CD4-positive, alpha-beta memory T cell (primary cell): ENCODE measurements around the gene SLC5A1. TPM values are rescaled to one million over a fixed set of nuclear protein-coding genes. Genes with fewer than 3 reads are reported as not detected.

ENCODE experiments used
- CTCF ChIA-PET: fragments of 350-600 bp; sonication (Branson Sonifier 250); formaldehyde crosslinking; loops from one replicate; lab custom pipeline; 2021; ENCODE audit warnings: inconsistent platforms; ENCODE audit not compliant: partially characterized antibody; lab: Charles Lee
- POLR2A ChIA-PET: fragments of 350-600 bp; sonication (Branson Sonifier 250); formaldehyde crosslinking; loops from one replicate; lab custom pipeline; 2021; ENCODE audit not compliant: partially characterized antibody; lab: Charles Lee
- DNase-seq, 5 donors: peaks; one replicate each; pipeline versions ENCODE4 v3.0.0 to v3.0.0-alpha.2; 2020 to 2022; ENCODE audit warnings: mixed read lengths in 1 of 5
- H3K27ac ChIP-seq: one replicate; pipeline ENCODE4 v1.7.0; 2013; ENCODE audit warnings: low read depth, low read length
- H3K27me3 ChIP-seq: 2 replicates; pipeline ENCODE4 v1.7.0; 2013; ENCODE audit warnings: mild to moderate bottlenecking, low read length, moderate library complexity; ENCODE audit not compliant: insufficient read depth
- H3K36me3 ChIP-seq: 2 replicates; pipeline ENCODE4 v1.7.0; 2013; ENCODE audit warnings: mild to moderate bottlenecking, low read length, moderate library complexity; ENCODE audit not compliant: insufficient read depth
- H3K4me1 ChIP-seq: 2 replicates; pipeline ENCODE4 v1.7.0; 2013; ENCODE audit warnings: mild to moderate bottlenecking, low read length, moderate library complexity; ENCODE audit not compliant: insufficient read depth
- H3K4me3 ChIP-seq, 2 donors: one replicate each; pipeline ENCODE4 v1.7.0; 2013; ENCODE audit warnings: low read length in 2 of 2, mild to moderate bottlenecking in 1 of 2
- H3K9me3 ChIP-seq, 2 donors: one replicate each; pipeline ENCODE4 v1.7.0; 2013; ENCODE audit warnings: low read length in 2 of 2, control low read depth in 1 of 2; ENCODE audit not compliant: control insufficient read depth in 1 of 2
- H3K27ac Mint-ChIP-seq, 7 donors: one replicate each; pipeline ENCODE4 v1.8.0; 2020 to 2021; ENCODE audit warnings: mixed read lengths in 7 of 7, mild to moderate bottlenecking in 6 of 7, inconsistent platforms in 3 of 7, moderate library complexity in 3 of 7
- H3K27me3 Mint-ChIP-seq, 2 donors: one replicate each; pipeline ENCODE4 v1.8.0; 2020 to 2021; ENCODE audit warnings: mixed read lengths in 2 of 2
- H3K36me3 Mint-ChIP-seq, 2 donors: one replicate each; pipeline ENCODE4 v1.8.0; 2020 to 2021; ENCODE audit warnings: mixed read lengths in 2 of 2, inconsistent platforms in 1 of 2, mild to moderate bottlenecking in 1 of 2
- H3K4me1 Mint-ChIP-seq, 4 donors: one replicate each; pipeline ENCODE4 v1.8.0; 2020 to 2021; ENCODE audit warnings: mixed read lengths in 4 of 4, mild to moderate bottlenecking in 1 of 4
- H3K4me3 Mint-ChIP-seq, 8 donors: one replicate each; pipeline ENCODE4 v1.8.0; 2020 to 2021; ENCODE audit warnings: mixed read lengths in 8 of 8, mild to moderate bottlenecking in 7 of 8, moderate library complexity in 6 of 8, inconsistent platforms in 3 of 8
- H3K9me3 Mint-ChIP-seq, 8 donors: one replicate each; pipeline ENCODE4 v1.8.0; 2020 to 2021; ENCODE audit warnings: mixed read lengths in 8 of 8, mild to moderate bottlenecking in 5 of 8, inconsistent platforms in 3 of 8, moderate library complexity in 1 of 8
- intact Hi-C: fragments of 100-400 bp; cut with micrococcal nuclease; formaldehyde crosslinking; loops from one replicate; pipeline ENCODE4 v1.15.1; 2023
- polyA plus RNA-seq, 2 donors: library from polyadenylated mRNA; unstranded; fragments of 300-500 nt; fragmentation: Illumina TruSeq; gene quantifications; one replicate each; pipeline ENCODE4 v1.2.3, GENCODE V29; 2021
- total RNA-seq, 2 experiments: library from RNA; stranded (reverse); gene quantifications; one replicate each; pipeline ENCODE4 v1.2.3, GENCODE V29; 2021

The SLC5A1 gene
- total and polyA plus RNA-seq, 4 experiments from 2014 or later, result not detected

- Mint-ChIP-seq H3K36me3 (peaks cover 0 to 4% of the 10 kb centered on the region in 2 donors), H3K27me3 (peaks cover 7 to 20% of the 10 kb centered on the region in 2 donors), H3K4me3 (no peak overlapping the region), H3K9me3 (peaks cover 0 to 8% (median 2%) of the 10 kb centered on the region in 8 donors), H3K27ac (peak overlapping the region in 1 of 7 donors; percentile 33), H3K4me1 (no peaks in the 10 kb centered on the region)
- Histone ChIP-seq H3K27ac (no peak overlapping the region), H3K9me3 (no peaks in the 10 kb centered on the region), H3K4me3 (no peak overlapping the region), H3K36me3 (no peaks in the 10 kb centered on the region), H3K4me1 (no peaks in the 10 kb centered on the region), H3K27me3 (peaks cover 5% of the 10 kb centered on the region)
- no peak for DNase-seq
- intact Hi-C loops, result no loop called here
- ChIA-PET POLR2A (no interaction called here), CTCF (no interaction called here)
Observed at GRCh38 chr22:32059426-32059825, 16.4 kb downstream of the SLC5A1 start.

DNA sequence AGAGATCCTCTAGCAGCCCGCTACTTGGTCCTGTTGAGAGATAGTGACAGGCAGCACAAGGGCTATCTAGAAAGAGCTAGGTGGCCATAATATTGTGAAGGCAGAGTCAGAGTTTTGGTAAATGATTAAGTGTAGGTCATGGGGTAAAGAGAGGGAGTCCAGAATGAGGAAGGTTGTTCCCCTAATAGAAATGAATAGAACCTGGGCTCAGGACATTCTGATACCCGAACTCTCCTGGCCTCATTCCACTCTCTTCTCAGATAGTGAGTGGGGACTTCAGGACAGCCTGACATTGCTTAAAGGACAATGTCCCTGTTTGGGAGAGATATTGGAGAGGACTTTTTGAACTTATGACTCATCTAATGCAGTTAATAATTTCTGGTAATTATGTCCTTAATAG is 20.6 kb downstream of the SLC5A1 start:
- no peaks in the 10 kb centered on the region for H3K4me1 ChIP-seq
- ChIA-PET CTCF (no interaction called here), POLR2A (no interaction called here)
- no peak overlapping the region for H3K27ac Mint-ChIP-seq
- peaks cover 0 to 8% (median 2%) of the 10 kb centered on the region in 8 donors for H3K9me3 Mint-ChIP-seq
- no peaks in the 10 kb centered on the region for H3K4me1 Mint-ChIP-seq
- DNase-seq, result no peak
- intact Hi-C loops, result no loop called here
- no peak overlapping the region for H3K27ac ChIP-seq
- H3K27me3 ChIP-seq, result peaks cover 5% of the 10 kb centered on the region
- H3K4me3 ChIP-seq, result no peak overlapping the region
- H3K36me3 ChIP-seq, result no peaks in the 10 kb centered on the region
- peaks cover 16 to 23% of the 10 kb centered on the region in 2 donors for H3K27me3 Mint-ChIP-seq
- H3K36me3 Mint-ChIP-seq, result peaks cover 0 to 4% of the 10 kb centered on the region in 2 donors
- H3K4me3 Mint-ChIP-seq, result no peak overlapping the region
- H3K9me3 ChIP-seq, result no peaks in the 10 kb centered on the region

DNA sequence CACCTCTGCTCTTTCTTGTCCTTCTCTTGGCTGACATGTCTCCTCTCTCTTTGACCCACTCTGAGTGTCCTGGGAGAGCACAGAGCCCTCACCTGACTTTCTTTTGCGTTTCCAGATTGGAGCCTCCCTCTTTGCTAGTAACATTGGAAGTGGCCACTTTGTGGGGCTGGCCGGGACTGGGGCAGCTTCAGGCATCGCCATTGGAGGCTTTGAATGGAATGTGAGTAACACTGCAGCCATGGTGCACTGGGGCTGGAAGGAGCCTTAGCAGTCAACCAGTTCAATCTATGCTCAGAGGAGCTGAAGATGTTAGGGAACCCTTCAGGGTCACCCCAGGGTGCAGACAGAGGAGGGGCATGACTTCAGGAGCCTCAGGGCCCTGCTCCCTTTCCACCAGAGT is 23.8 kb downstream of the SLC5A1 start:
- no peak overlapping the region for H3K27ac ChIP-seq
- H3K4me1 Mint-ChIP-seq, result no peaks in the 10 kb centered on the region
- peaks cover 12 to 13% of the 10 kb centered on the region in 2 donors for H3K27me3 Mint-ChIP-seq
- H3K36me3 ChIP-seq, result no peaks in the 10 kb centered on the region
- H3K4me1 ChIP-seq, result no peaks in the 10 kb centered on the region
- peaks cover 0 to 4% of the 10 kb centered on the region in 2 donors for H3K36me3 Mint-ChIP-seq
- no peak for DNase-seq
- H3K9me3 Mint-ChIP-seq, result peaks cover 0 to 5% (median under 1%) of the 10 kb centered on the region in 8 donors
- no peak overlapping the region for H3K4me3 ChIP-seq
- no peak overlapping the region for H3K27ac Mint-ChIP-seq
- POLR2A ChIA-PET, result no interaction called here
- no peaks in the 10 kb centered on the region for H3K27me3 ChIP-seq
- peak overlapping the region in 1 of 8 donors; percentile 7 for H3K4me3 Mint-ChIP-seq
- CTCF ChIA-PET, result no interaction called here
- intact Hi-C loops, result no loop called here
- H3K9me3 ChIP-seq, result no peaks in the 10 kb centered on the region

DNA sequence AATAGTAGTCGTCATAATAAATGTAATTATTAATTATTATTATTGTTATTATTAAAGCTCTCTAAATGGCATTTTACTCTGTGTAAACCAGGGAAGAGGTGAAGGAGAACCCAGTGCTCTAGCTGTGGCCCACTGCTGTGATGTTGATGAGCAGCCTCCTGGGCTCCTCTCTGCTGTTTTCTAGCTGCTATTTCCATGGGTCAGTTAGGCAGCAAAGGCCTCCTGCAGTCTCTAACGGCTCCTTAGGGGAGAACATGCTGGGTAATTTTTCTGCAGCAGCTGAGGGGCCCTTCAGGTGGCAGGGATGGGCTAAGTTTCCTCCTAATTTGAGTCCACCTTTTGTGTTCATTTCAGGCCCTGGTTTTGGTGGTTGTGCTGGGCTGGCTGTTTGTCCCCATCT is 24.6 kb downstream of the SLC5A1 start:
- peaks cover 9 to 12% of the 10 kb centered on the region in 2 donors for H3K27me3 Mint-ChIP-seq
- H3K9me3 Mint-ChIP-seq, result peaks cover 0 to under 1% (median 0%) of the 10 kb centered on the region in 8 donors
- intact Hi-C loops, result no loop called here
- no peak overlapping the region for H3K27ac Mint-ChIP-seq
- no peaks in the 10 kb centered on the region for H3K36me3 Mint-ChIP-seq
- Histone ChIP-seq H3K27ac (no peak overlapping the region), H3K9me3 (no peaks in the 10 kb centered on the region), H3K27me3 (no peaks in the 10 kb centered on the region), H3K36me3 (no peaks in the 10 kb centered on the region), H3K4me1 (no peaks in the 10 kb centered on the region), H3K4me3 (no peak overlapping the region)
- DNase-seq, result no peak
- H3K4me1 Mint-ChIP-seq, result no peaks in the 10 kb centered on the region
- CTCF ChIA-PET, result interaction anchor here (0.9 kb wide), 1 partner anchor 13 kb away, joined by 4 read pairs; no protein-coding TSS in a partner anchor
- H3K4me3 Mint-ChIP-seq, result no peak overlapping the region
- POLR2A ChIA-PET, result no interaction called here

DNA sequence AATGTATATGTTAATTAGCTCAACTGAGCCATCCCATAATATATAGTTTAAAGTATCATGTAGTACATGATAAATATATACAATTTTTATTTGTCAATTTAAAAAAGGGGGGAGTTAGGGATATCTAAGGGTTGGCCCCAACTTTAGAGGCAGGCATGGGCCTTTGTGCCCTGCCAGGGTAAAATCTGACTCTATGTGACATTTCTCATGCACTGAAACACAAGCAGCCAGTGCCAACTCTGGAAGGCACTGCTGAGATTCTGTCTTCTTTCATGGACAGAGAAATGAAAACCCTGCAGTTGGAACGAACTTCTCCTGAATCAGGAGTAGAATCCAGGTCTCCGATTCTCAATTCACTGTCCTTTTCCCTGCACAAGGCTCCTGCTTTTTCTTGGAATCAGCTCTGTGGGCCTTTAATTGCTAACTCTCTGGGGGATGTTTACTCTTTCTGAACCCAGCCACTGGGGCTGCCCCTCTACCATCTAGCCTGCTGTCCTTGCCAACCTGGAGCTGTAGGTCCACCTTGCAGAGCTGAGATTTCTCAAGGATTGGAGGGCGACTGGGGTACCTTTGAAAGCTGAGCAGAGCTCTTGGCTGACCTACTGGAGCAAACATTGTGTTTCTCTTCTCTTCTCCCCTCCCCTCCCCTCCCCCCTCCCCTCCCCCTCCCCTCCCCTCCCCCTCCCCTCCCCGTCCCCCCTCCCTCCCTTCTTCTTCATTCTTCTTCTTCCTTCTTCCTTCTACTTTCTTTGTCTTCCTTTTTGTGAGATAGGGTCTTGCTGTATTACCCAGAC is 26.7 kb downstream of the SLC5A1 start:
- peaks cover 8 to 10% of the 10 kb centered on the region in 2 donors for H3K27me3 Mint-ChIP-seq
- Histone ChIP-seq H3K9me3 (no peaks in the 10 kb centered on the region), H3K4me1 (no peaks in the 10 kb centered on the region), H3K36me3 (no peaks in the 10 kb centered on the region), H3K4me3 (no peak overlapping the region), H3K27ac (no peak overlapping the region), H3K27me3 (no peaks in the 10 kb centered on the region)
- no peak for DNase-seq
- H3K4me1 Mint-ChIP-seq, result no peaks in the 10 kb centered on the region
- POLR2A ChIA-PET, result no interaction called here
- no peaks in the 10 kb centered on the region for H3K9me3 Mint-ChIP-seq
- intact Hi-C loops, result no loop called here
- no peak overlapping the region for H3K4me3 Mint-ChIP-seq
- H3K27ac Mint-ChIP-seq, result no peak overlapping the region
- H3K36me3 Mint-ChIP-seq, result no peaks in the 10 kb centered on the region
- CTCF ChIA-PET, result no interaction called here

GRCh38 chr22:32073262-32073661 is 30.2 kb downstream of the SLC5A1 start:
- Histone ChIP-seq H3K27ac (no peak overlapping the region), H3K9me3 (no peaks in the 10 kb centered on the region), H3K4me3 (no peak overlapping the region), H3K36me3 (no peaks in the 10 kb centered on the region), H3K27me3 (no peaks in the 10 kb centered on the region), H3K4me1 (no peaks in the 10 kb centered on the region)
- no peak overlapping the region for H3K27ac Mint-ChIP-seq
- no peak overlapping the region for H3K4me3 Mint-ChIP-seq
- no peaks in the 10 kb centered on the region for H3K36me3 Mint-ChIP-seq
- intact Hi-C loops, result no loop called here
- no peaks in the 10 kb centered on the region for H3K4me1 Mint-ChIP-seq
- H3K9me3 Mint-ChIP-seq, result no peaks in the 10 kb centered on the region
- ChIA-PET POLR2A (no interaction called here), CTCF (no interaction called here)
- peaks cover 6 to 14% of the 10 kb centered on the region in 2 donors for H3K27me3 Mint-ChIP-seq
- DNase-seq, result no peak

- H3K9me3 ChIP-seq, result no peaks in the 10 kb centered on the region
- no peaks in the 10 kb centered on the region for H3K9me3 Mint-ChIP-seq
- H3K4me3 Mint-ChIP-seq, result no peak overlapping the region
- no peak overlapping the region for H3K4me3 ChIP-seq
- no peaks in the 10 kb centered on the region for H3K36me3 Mint-ChIP-seq
- ChIA-PET POLR2A (no interaction called here), CTCF (interaction anchor here (2.6 kb wide), 1 partner anchor 96 kb away, joined by 7 read pairs; no protein-coding TSS in a partner anchor)
- H3K27ac Mint-ChIP-seq, result no peak overlapping the region
- no peak overlapping the region for H3K27ac ChIP-seq
- H3K27me3 ChIP-seq, result no peaks in the 10 kb centered on the region
- H3K4me1 ChIP-seq, result no peaks in the 10 kb centered on the region
- no peaks in the 10 kb centered on the region for H3K36me3 ChIP-seq
- H3K4me1 Mint-ChIP-seq, result no peaks in the 10 kb centered on the region
- intact Hi-C loops, result no loop called here
- no peak for DNase-seq
- H3K27me3 Mint-ChIP-seq, result peaks cover 6 to 14% of the 10 kb centered on the region in 2 donors
Observed at GRCh38 chr22:32073823-32074380, 30.8 kb downstream of the SLC5A1 start.
